ENCODE results near the gene LTV1.

Gene LTV1

DNA sequence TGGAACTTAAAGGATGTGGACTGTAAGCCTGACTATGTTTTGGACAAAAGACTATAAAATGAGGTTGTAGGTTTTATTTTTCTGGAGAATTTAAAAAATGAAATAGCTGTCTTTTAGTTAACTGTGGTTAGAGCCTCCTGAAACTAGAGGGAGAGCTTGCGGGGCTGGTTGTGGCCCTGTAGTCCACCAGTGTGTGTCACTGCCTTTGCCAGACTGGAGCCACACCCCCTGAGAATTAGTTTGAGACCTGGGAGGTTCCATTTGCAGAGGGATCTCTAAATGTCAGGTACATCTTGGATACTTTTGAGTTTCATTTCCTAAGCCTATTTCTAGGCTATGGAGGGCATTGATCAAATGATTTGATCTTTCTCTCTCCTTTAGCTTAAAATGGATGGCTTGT is 42.0 kb downstream of the LTV1 start:
- DNase-seq (ENCODE audit: low read depth): no peak

DNA sequence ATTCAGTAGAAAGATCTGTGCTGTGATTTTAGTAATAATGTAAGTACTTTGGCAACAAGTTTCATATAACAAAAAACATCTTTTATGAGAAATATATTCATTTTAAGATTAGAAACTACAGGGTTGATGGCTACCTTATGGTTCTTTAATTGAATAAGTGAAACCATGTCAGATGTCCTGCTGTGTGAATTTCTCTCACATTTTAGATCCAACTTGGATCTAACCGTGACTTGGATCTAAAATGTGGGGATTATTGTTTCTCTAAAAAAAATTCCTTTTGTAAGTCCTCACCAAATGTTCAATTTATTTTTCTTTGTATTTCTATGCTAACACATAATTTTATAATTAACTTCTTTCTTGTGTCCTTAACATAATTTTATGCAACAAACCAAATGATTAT is 51.5 kb downstream of the LTV1 start:
- no peak for DNase-seq (ENCODE audit: low read depth)

DNA sequence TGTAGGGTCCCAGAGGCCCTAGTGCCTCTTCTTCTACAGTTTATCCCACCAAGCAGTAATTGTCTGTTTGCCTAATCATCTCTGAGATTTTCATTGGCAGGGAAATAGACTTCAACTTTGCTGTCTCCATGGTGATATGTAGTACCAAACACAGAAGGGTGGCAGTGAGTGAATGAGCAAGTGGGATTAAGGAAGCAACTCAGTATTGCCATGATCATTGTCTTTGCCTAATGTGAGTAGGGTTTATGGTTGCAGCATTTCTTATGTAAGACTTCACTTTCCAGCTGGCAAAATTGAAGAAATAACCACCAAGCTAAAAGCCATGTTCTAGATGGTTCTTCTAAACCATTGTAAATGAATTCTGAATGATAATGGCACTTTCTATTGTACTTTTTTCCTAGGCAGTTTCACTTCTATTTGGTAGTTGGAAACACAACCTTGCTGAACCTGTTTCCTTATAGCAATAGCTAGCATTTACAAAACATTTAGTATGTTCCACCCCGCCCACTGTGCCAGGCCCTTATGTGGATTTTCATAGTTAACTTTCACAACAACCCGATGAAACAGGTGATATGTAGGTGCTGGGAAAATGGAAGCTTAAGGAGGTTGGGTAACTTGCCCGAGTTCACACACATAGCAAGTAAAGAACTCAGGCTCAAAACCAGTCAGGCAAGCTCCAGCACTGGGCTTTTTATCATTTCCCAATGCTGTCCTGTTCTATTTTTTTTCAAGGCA is 53.2 kb downstream of the LTV1 start:
- DNase-seq (ENCODE audit: low read depth): no peak

DNA sequence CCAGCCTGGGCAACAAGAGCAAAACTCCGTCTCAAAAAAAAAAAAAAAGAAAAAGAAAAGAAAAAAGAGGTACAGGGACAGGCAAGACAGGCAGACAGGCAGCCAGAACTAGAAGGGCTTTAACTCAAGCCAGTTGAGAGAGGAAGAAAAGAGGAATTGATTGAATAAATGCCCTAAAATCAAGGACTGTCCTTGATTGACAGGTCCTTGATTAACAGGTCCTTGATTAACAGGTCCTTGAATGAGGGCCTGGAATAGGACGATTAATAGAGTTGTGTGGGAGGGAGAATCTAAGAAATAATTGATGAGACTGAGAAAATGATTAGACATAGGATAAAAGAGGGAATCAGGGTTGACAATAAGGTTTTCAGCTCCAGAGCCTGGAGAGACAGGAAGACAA is 57.2 kb downstream of the LTV1 start:
- no peak for DNase-seq (ENCODE audit: low read depth)

DNA sequence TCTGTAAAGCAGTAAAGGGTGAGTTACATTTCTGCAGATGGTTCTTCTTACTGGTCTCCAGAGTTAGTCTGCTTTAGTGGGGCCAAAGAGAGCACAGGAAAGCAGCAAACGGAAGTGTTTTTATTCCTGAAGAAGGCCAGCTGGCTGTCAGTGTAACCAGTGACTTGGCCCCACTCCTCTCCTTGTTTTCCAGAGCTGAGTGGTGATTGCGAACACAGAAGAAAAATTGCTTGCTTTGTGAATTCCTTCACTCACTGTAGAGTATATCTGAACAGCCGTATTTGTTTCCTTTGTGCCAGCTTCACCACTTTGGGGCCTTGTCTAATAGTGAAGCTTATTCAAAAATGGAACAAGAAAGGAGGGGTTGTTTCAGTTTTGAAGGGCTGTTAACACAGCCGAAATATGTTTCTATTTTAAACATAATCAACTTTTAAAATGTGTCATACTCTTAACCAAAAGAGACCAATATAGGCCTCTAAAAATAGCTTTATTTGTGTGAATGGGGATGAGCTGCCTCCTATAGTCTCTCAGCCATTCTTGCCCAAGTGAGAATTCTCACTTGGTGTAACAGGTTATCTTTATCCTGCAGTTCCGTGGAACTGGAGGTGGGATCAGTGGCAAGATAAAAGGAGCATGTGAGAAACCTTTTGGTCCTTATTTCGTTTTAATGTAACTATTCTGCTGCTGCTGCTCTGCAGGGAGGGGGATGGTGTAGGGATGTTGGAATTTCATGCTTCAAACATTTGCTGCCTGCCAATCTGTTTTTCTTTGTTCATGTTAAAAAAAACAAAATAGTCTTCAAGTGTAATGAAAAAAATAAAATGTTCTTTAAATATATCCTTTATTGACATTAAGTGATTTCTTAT is 59.0 kb downstream of the LTV1 start:
- no peak for DNase-seq (ENCODE audit: low read depth)

DNA sequence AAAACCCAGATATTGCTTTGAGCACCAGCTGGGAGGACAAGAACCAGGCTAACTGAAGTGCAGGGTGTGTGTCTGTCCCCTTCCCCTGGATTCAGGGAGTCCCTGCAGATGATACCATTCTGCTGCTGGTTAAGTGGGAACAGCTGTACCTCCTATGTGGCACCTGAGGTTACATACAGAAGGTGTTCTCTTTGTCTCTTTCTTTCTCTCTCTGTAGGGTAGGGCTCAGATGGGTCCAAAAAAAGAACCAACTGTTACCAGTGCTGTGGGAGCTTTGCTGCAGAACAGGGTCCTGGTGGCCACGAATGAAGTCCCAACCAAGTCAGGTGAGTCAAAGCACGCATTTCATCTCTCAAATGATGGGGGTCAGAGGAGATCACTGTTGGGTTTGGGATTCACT is 59.7 kb downstream of the LTV1 start:
- DNase-seq (ENCODE audit: low read depth): no peak

DNA sequence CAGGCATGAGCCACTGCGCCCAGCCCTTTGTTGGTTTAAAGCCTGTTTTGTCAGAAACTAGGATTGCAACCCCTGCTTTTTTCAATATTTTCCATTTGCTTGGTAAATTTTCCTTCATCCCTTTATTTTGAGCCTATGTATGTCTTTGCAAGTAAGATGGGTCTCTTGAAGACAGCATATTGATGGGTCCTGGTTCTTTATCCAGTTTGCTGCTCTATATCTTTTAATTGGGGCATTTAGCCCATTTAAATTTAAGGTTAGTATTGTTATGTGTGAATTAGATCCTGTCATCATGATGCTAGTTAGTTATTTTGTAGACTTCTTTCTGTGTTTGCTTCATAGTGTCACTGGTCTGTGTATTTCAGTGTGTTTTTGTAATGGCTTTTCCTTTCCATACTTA is 67.9 kb downstream of the LTV1 start:
- no peak for DNase-seq (ENCODE audit: low read depth)

DNA sequence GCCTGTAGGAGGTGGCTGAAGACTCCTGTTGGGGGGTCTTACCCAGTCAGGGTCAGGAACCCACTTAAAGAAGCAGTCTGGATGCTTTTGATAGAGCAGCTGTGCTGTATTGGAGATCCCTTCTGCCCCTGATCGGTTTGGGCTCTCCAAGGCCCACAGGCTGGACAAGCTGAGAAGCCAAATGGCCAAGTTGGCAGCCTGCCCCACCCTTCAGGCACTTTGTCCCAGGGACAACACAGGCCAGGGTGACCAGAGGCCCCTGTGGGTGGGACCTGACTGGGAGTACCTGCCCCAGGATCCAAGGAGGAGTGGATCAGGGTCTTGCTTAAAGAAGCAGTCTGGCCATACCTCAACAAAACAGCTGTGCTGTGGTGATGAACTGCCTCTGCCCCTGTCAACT is 69.5 kb downstream of the LTV1 start:
- no peak for DNase-seq (ENCODE audit: low read depth)
